Measurements from ENCODE around the gene TRMT2A. TPM values are rescaled to one million over a fixed set of nuclear protein-coding genes. Genes with fewer than 3 reads are reported as not detected.

Gene TRMT2A
- total RNA-seq, 1 donor from 2014 or later, result 78.5 TPM

GRCh38 chr22:20124083-20124787 lies 7.2 kb upstream of the TRMT2A start:
- no peak for TF ChIP-seq CTCF (IDR thresholded peaks at IDR 0.05; ENCODE audit: unreplicated experiment)
- H3K9me3 Mint-ChIP-seq (ENCODE audit: low read depth), result no peaks in the 10 kb centered on the region
- no peak overlapping the region for H3K4me3 Mint-ChIP-seq (ENCODE audit: low read depth)
- no peak for DNase-seq (ENCODE audit: low spot score, unreplicated experiment)
- H3K4me1 Mint-ChIP-seq (ENCODE audit: low read depth), result peaks cover 2% of the 10 kb centered on the region
- H3K36me3 Mint-ChIP-seq (ENCODE audit: insufficient read depth), result peaks cover 12% of the 10 kb centered on the region
- no peaks in the 10 kb centered on the region for H3K27me3 Mint-ChIP-seq
- H3K27ac Mint-ChIP-seq, result no peak overlapping the region

GRCh38 chr22:20123366-20124082 lies 6.5 kb upstream of the TRMT2A start:
- Mint-ChIP-seq H3K4me3 (ENCODE audit: low read depth) (no peak overlapping the region), H3K36me3 (ENCODE audit: insufficient read depth) (peaks cover 14% of the 10 kb centered on the region), H3K27ac (no peak overlapping the region), H3K27me3 (no peaks in the 10 kb centered on the region), H3K4me1 (ENCODE audit: low read depth) (peaks cover 6% of the 10 kb centered on the region), H3K9me3 (ENCODE audit: low read depth) (no peaks in the 10 kb centered on the region)
- no peak for TF ChIP-seq CTCF (IDR thresholded peaks at IDR 0.05; ENCODE audit: unreplicated experiment)
- DNase-seq (ENCODE audit: low spot score, unreplicated experiment), result no peak

- Mint-ChIP-seq H3K36me3 (ENCODE audit: insufficient read depth) (peaks cover 8% of the 10 kb centered on the region), H3K4me3 (ENCODE audit: low read depth) (no peak overlapping the region), H3K4me1 (ENCODE audit: low read depth) (peaks cover 9% of the 10 kb centered on the region), H3K27me3 (no peaks in the 10 kb centered on the region), H3K9me3 (ENCODE audit: low read depth) (no peaks in the 10 kb centered on the region), H3K27ac (no peak overlapping the region)
- TF ChIP-seq CTCF (IDR thresholded peaks at IDR 0.05; ENCODE audit: unreplicated experiment), result no peak
- no peak for DNase-seq (ENCODE audit: low spot score, unreplicated experiment)
Observed at GRCh38 chr22:20121856-20122415, 4.9 kb upstream of the TRMT2A start.

- Mint-ChIP-seq H3K27ac (peak overlapping the region; percentile 92), H3K4me1 (ENCODE audit: low read depth) (peaks cover 12% of the 10 kb centered on the region), H3K27me3 (no peaks in the 10 kb centered on the region), H3K4me3 (ENCODE audit: low read depth) (peak overlapping the region; percentile 87), H3K36me3 (ENCODE audit: insufficient read depth) (peaks cover 6% of the 10 kb centered on the region), H3K9me3 (ENCODE audit: low read depth) (no peaks in the 10 kb centered on the region)
- TF ChIP-seq CTCF (IDR thresholded peaks at IDR 0.05; ENCODE audit: unreplicated experiment), result no peak
- DNase-seq (ENCODE audit: low spot score, unreplicated experiment), result no peak
Observed at GRCh38 chr22:20118300-20119020, 1.4 kb upstream of the TRMT2A start.
